WI38 (cell line): Measurements from ENCODE around the gene RASL11A.
"Not testable (repeated sequence)": the region's sequence is repeated elsewhere in the genome, so short reads cannot be mapped to it uniquely, and the experiment has no call there.

Experiments
- H3K4me3 ChIP-seq: 2 replicates; pipeline ENCODE4 v1.5.1; 2011; ENCODE audit warnings: low read depth, mild to moderate bottlenecking, control low read depth, low read length
- CTCF ChIP-seq: IDR thresholded peaks from 2 replicates; pipeline ENCODE4 v1.5.1; 2012; ENCODE audit warnings: low read depth, mild to moderate bottlenecking, control low read depth, low read length

The RASL11A gene

GRCh38 chr13:27280009-27280656, 9.5 kb downstream of the RASL11A start:
- no peak overlapping the region for H3K4me3 ChIP-seq
- TF ChIP-seq CTCF = no peak

GRCh38 chr13:27280841-27281240, 10.2 kb downstream of the RASL11A start:
- H3K4me3 ChIP-seq = no peak overlapping the region
- TF ChIP-seq CTCF = no peak

GRCh38 chr13:27281420-27281819, 10.8 kb downstream of the RASL11A start:
- no peak for TF ChIP-seq CTCF

GRCh38 chr13:27283906-27284493, 13.4 kb downstream of the RASL11A start:
- 0 out of 2 replicates have a peak, but pooled peaks have one; percentile 21 for TF ChIP-seq CTCF

More at GRCh38 chr13:27281420-27281819, 10.8 kb downstream of the RASL11A start:
- no peak overlapping the region for H3K4me3 ChIP-seq

GRCh38 chr13:27288392-27288791, 17.8 kb downstream of the RASL11A start:
- TF ChIP-seq CTCF = no peak
- no peak overlapping the region for H3K4me3 ChIP-seq

More at GRCh38 chr13:27283906-27284493, 13.4 kb downstream of the RASL11A start:
- no peak overlapping the region for H3K4me3 ChIP-seq

GRCh38 chr13:27289011-27289665, 18.5 kb downstream of the RASL11A start:
- TF ChIP-seq CTCF = no peak
- no peak overlapping the region for H3K4me3 ChIP-seq

- H3K4me3 ChIP-seq = no peak overlapping the region
- TF ChIP-seq CTCF = no peak
Measured at GRCh38 chr13:27290715-27291114, 20.1 kb downstream of the RASL11A start.

- not testable (repeated sequence) for H3K4me3 ChIP-seq
Measured at GRCh38 chr13:27291967-27292366, 21.3 kb downstream of the RASL11A start.
